HK-2 (cell line): ENCODE results near the gene TMEM250.

ENCODE experiments used
- DNase-seq: peaks from one replicate; pipeline ENCODE4 v3.0.0-alpha.2; 2018; ENCODE audit not compliant: unreplicated experiment

Gene TMEM250

GRCh38 chr9:136147890-136148714 lies 29.4 kb upstream of the TMEM250 start:
- DNase-seq: no peak

- DNase-seq: no peak
Measured at GRCh38 chr9:136147038-136147889, 28.6 kb upstream of the TMEM250 start.

GRCh38 chr9:136146126-136147037 lies 27.7 kb upstream of the TMEM250 start:
- no peak for DNase-seq

- no peak for DNase-seq
Measured at GRCh38 chr9:136145580-136145979, 26.9 kb upstream of the TMEM250 start.

GRCh38 chr9:136144450-136144849 lies 25.8 kb upstream of the TMEM250 start:
- DNase-seq: no peak

- no peak for DNase-seq
Measured at GRCh38 chr9:136143215-136144001, 24.7 kb upstream of the TMEM250 start.

GRCh38 chr9:136142859-136143214 lies 24.2 kb upstream of the TMEM250 start:
- DNase-seq: no peak

- no peak for DNase-seq
Measured at GRCh38 chr9:136142414-136142796, 23.7 kb upstream of the TMEM250 start.

- DNase-seq: no peak
Measured at GRCh38 chr9:136141682-136142413, 23.2 kb upstream of the TMEM250 start.

- no peak for DNase-seq
Measured at GRCh38 chr9:136140966-136141365, 22.3 kb upstream of the TMEM250 start.

GRCh38 chr9:136140046-136140445 lies 21.4 kb upstream of the TMEM250 start:
- DNase-seq: no peak

GRCh38 chr9:136138566-136138965 lies 19.9 kb upstream of the TMEM250 start:
- DNase-seq: no peak

GRCh38 chr9:136137321-136138265 lies 18.9 kb upstream of the TMEM250 start:
- DNase-seq: no peak

- no peak for DNase-seq
Measured at GRCh38 chr9:136136127-136136925, 17.7 kb upstream of the TMEM250 start.

- peak; percentile 37 for DNase-seq
Measured at GRCh38 chr9:136135326-136136126, 16.9 kb upstream of the TMEM250 start.

GRCh38 chr9:136133959-136134484 lies 15.3 kb upstream of the TMEM250 start:
- DNase-seq: no peak

- peak; percentile 45 for DNase-seq
Measured at GRCh38 chr9:136133191-136133958, 14.7 kb upstream of the TMEM250 start.
